GM18951 (cell line): ENCODE measurements around the gene ACADL.

ENCODE experiments used
- POLR2A ChIP-seq: IDR thresholded peaks from 4 replicates; pipeline ENCODE4 v1.6.1; 2011; ENCODE audit warnings: mild to moderate bottlenecking; ENCODE audit not compliant: insufficient read length, insufficient read depth; ENCODE audit errors: extremely low read depth
- in situ Hi-C: fragments of 300-500 bp; cut with MboI; formaldehyde crosslinking; loops from one replicate; pipeline ENCODE4 v1.12.0; 2022; ENCODE audit warnings: low sequenced_read_pairs, mixed read lengths, inconsistent platforms; ENCODE audit not compliant: unreplicated experiment

ACADL gene

GRCh38 chr2:210230518-210230917 lies 5.3 kb upstream of the ACADL start:
- TF ChIP-seq POLR2A, result no peak
- in situ Hi-C loops, result loop anchor here (25.0 kb wide), 1 partner anchor 868 kb away; no protein-coding TSS in a partner anchor

DNA sequence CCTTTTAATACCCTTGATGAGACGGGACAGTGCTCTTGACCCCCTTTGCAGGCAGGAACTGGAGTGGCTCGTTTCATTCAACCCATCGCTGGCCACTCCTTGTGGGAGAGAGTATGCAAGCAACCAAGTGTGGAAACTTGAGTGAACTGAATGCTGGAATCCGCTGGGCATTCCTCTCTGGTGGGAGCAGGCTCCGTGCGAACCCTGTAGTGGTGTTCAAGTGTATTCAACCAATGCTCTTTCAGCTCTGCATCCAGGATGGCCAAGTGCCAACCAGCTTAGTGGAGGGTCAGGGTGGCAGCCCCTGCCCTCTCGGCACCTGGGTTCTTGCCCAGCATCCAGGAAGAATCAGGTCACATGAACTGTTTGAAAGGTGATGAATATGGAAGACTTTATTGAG lies 3.3 kb upstream of the ACADL start:
- in situ Hi-C loops, result loop anchor here (25.0 kb wide), 1 partner anchor 866 kb away; no protein-coding TSS in a partner anchor
- no peak for TF ChIP-seq POLR2A

- TF ChIP-seq POLR2A, result no peak
- in situ Hi-C loops, result loop anchor here (25.0 kb wide), 1 partner anchor 865 kb away; no protein-coding TSS in a partner anchor
Measured at GRCh38 chr2:210227290-210228088, 2.2 kb upstream of the ACADL start.

GRCh38 chr2:210226223-210226622 lies 976 bp upstream of the ACADL start:
- no peak for TF ChIP-seq POLR2A

DNA sequence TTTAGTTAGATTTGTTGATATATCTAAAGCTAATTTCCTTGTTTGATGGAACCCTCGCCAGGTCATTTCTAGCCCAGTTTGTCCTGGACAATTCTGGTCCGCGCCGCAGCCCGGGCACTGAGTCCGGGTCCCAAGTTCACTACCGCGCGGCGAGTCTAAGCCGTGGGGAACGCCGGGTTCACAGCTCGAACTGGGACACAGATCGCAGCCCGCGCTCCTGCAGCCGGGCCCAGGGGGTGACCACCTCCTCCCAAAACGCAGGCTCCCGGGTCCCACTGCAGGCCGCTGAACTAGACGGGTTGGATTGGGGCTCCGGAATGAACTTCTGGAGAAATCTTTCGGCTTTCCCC lies 681 bp downstream of the ACADL start:
- no peak for TF ChIP-seq POLR2A
- in situ Hi-C loops, result no loop called here

More at GRCh38 chr2:210226223-210226622, 976 bp upstream of the ACADL start:
- in situ Hi-C loops, result loop anchor here (25.0 kb wide), 1 partner anchor 864 kb away; no protein-coding TSS in a partner anchor

DNA sequence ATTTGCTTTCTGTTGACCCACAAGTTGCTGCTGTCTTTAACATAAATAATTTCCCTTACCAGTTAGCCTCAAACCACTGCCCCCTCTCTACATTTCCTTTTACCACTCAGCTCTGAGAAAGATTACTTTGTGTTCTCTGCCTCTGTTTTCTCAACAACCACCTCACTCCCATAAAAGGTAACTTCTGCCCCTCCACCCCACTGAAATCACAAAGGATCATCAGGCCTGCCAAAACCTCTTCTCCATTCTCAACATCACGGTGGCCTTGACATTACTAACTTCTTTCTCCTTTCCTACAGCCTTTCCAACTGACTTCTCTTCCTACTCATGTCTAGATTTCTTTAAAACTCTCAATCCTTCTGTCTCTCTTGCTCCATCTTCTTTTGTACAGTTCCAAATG lies 10.1 kb downstream of the ACADL start:
- in situ Hi-C loops, result no loop called here
- no peak for TF ChIP-seq POLR2A

DNA sequence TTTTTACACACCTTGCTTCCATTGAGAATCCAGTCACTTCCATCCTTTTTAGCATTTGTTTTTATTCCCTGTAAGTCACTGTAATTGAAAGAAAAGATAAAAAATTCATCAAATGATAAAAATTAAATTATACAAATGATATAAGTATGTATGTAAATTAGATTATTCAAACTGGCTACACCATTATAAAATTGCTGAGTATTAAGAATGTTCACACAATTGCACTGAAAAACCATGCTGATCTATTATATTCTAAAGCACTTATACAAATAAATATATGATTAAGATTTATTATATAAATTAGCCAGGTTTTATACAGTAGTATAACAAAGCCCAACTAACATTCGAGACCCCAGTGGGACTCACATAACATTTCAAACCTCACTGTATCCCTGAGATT lies 15.1 kb downstream of the ACADL start:
- in situ Hi-C loops, result no loop called here

GRCh38 chr2:210207929-210208328 lies 17.3 kb downstream of the ACADL start:
- no peak for TF ChIP-seq POLR2A
- in situ Hi-C loops, result no loop called here

More for the DNA sequence above, 15.1 kb downstream of the ACADL start:
- TF ChIP-seq POLR2A, result no peak

GRCh38 chr2:210203558-210203957 lies 21.7 kb downstream of the ACADL start:
- TF ChIP-seq POLR2A, result no peak
- in situ Hi-C loops, result no loop called here

DNA sequence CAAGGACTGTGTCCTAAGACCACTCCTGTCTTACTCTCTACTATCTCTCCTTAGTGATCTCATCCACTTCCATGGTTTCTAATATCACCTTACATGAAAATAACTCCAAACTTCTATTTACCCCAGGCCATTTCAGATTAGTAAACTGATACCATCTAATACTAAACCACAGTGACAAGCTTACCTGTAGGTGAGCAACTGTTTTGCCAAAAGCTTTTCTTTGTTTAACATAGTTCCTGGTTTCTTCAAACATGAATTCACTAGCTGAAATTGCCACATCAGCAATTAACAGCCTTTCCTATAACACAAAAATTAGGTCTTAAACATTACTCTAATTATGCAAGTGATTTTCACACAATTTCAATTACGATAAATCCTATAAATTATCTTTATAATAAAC lies 22.1 kb downstream of the ACADL start:
- TF ChIP-seq POLR2A, result no peak
- in situ Hi-C loops, result no loop called here

- in situ Hi-C loops, result loop anchor here (5.0 to 10.0 kb wide), 2 partner anchors 125 to 223 kb away; no protein-coding TSS in a partner anchor
- no peak for TF ChIP-seq POLR2A
Measured at GRCh38 chr2:210199854-210200253, 25.4 kb downstream of the ACADL start.

GRCh38 chr2:210199186-210199765 lies 26.0 kb downstream of the ACADL start:
- no peak for TF ChIP-seq POLR2A
- in situ Hi-C loops, result loop anchor here (5.0 to 10.0 kb wide), 2 partner anchors 124 to 222 kb away; no protein-coding TSS in a partner anchor

DNA sequence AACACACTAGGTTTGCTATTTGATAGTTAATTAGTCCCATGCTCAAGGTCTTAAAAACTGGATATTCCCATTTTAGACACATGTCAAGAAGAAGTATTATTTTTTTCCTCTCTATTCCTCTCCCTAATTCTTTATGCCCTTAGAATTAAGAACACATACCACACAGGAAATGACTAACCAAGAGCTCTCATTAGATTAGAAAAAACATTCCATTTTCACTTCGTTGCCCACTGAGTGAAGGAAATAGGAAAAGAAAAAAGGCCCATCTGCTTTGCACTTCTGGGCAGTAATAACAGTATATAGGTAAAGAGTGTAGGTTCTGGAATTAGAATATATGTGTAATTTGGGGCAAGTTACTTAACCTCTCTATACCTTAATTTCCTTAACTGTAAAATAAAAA lies 26.9 kb downstream of the ACADL start:
- TF ChIP-seq POLR2A, result no peak
- in situ Hi-C loops, result loop anchor here (5.0 to 10.0 kb wide), 2 partner anchors 124 to 221 kb away; no protein-coding TSS in a partner anchor
